PC-9 (cell line): ENCODE measurements around the gene NSD2.

Source experiments
- CTCF ChIP-seq: fragments of 200-600 bp; sonication (generic); conservative IDR thresholded peaks from 2 replicates; pipeline ENCODE4 v1.6.1; 2017; ENCODE audit warnings: mixed run types, antibody characterized with exemption, mild to moderate bottlenecking, moderate library complexity
- EZH2 ChIP-seq: fragments of 200-600 bp; sonication (generic); IDR thresholded peaks from 2 replicates; pipeline ENCODE4 v1.8.0; 2017; ENCODE audit warnings: antibody characterized with exemption, low read depth

- TF ChIP-seq CTCF, result no peak
- no peak for TF ChIP-seq EZH2
Measured at GRCh38 chr4:1846580-1846979, 24.6 kb upstream of the NSD2 start.
